ENCODE results near the gene POLR1A.

Gene POLR1A

GRCh38 chr2:86027922-86028765 is 77.5 kb downstream of the POLR1A start:
- no peak for DNase-seq (ENCODE audit: low read depth, low spot score)
- no peak overlapping the region for H3K4me3 ChIP-seq (ENCODE audit: low read length)

GRCh38 chr2:86027196-86027921 is 78.3 kb downstream of the POLR1A start:
- no peak overlapping the region for H3K4me3 ChIP-seq (ENCODE audit: low read length)
- no peak for DNase-seq (ENCODE audit: low read depth, low spot score)

DNA sequence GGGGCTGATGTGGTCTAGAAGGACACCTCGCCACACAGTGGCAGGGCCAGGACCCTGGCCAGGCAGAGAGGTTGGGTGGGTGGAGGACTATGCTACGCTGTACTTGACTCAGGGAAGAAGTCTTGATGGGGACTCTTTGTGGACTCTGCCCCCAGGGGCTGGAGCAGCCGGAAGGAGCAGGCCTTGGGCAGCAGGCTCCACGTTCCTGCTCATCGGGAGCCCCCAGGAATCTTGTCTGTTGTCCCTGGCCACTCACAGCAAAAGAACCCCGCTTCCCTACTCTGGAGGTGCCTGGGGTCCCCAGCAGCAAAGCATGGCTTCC is 79.0 kb downstream of the POLR1A start:
- H3K4me3 ChIP-seq (ENCODE audit: low read length), result no peak overlapping the region
- no peak for DNase-seq (ENCODE audit: low read depth, low spot score)

GRCh38 chr2:86025976-86026743 is 79.5 kb downstream of the POLR1A start:
- DNase-seq (ENCODE audit: low read depth, low spot score), result no peak
- no peak overlapping the region for H3K4me3 ChIP-seq (ENCODE audit: low read length)

DNA sequence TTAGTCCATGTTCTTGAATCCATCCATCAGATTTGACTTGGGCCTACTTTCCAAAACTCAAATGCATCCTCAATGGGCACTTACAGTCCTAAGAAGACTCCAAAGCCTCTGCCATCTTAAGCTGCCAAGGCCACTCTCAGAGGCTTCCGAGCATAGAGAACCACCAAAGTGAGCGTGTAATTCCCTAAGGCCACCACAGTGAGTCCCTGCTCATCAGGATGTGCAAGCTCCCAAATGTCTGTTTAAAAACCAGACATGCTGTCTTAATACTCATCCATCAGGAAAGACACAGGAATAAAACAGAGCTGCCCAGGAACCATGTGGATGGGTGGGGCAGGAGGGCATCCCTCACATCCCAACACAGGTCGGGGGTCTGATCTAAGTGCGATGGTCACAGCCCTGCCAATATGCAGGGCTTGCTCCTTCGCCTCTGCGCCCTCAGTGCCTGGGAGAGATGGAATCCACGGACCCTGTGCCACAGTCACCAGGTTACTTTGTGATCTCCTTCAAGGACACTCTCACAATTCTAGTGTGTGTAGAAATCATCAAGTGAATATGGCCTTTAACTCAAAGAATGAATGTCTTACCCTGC is 80.4 kb downstream of the POLR1A start:
- DNase-seq (ENCODE audit: low read depth, low spot score), result no peak
- H3K4me3 ChIP-seq (ENCODE audit: low read length), result no peak overlapping the region

DNA sequence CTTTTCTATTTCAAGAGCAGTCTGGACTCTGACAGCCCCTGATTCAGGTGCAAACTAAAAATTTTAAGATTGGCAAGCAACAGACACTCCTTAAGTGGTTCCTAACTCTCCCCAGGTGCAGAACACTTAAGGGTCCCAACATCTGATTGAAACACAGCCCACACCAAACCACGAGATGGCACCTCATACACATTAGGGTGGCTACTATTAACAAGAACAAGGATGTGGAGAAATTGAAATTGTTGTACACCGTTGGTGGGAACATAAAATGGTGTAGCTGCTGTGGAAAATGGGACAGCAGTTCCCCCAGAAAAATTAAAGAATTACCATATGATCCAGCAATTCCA is 82.3 kb downstream of the POLR1A start:
- H3K4me3 ChIP-seq (ENCODE audit: low read length), result no peak overlapping the region
- DNase-seq (ENCODE audit: low read depth, low spot score), result no peak

- DNase-seq (ENCODE audit: low read depth, low spot score), result no peak
These were observed 82.9 kb downstream of the POLR1A start for GRCh38 chr2:86022661-86023365.

DNA sequence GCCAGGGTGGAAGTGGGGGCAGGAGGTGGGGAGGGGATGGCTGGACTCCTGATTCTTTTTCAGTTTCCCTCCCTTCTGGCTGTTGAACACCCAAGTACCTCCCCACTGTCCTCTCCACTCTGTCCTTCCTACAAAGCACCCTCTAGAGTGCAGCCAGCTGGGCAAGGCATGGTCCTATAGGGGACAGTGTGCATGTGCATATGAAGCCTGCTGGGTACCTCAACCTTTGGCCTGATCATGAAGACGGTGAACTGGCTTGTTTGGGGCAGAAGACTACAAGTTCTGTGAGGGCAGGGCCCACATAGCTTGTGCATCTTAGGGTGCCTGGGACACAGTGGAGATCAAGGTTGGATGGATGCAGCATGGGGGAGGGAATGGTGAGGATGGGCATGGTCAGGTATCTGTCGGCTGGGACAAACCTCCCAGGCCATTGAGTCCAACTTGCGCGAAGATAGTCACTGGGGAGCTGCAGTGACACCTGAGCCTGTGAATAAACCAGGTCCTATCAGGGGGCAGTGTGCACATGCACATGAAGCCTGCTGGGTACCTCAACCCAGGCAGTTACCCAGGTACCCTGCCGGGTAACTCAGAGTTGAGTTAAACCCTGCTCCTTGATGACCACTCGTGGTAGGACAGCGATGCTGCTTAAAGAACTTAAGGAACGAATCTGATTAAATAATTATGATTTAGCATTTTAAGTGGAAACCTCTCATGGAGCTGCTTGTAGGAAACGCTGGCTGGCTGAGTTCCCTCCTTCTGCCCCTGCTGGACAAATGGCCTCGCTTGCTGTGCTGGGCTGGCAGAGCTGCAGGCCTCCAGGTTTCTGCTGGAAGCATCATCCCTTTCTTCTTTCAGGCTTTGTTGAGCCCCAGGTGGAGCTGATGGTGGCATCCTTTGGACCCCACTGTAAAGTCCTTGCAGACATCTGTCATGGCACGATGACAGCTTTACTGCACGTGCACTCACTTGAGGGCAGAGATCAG is 84.0 kb downstream of the POLR1A start:
- DNase-seq (ENCODE audit: low read depth, low spot score), result no peak

More at GRCh38 chr2:86022661-86023365, 82.9 kb downstream of the POLR1A start:
- no peak overlapping the region for H3K4me3 ChIP-seq (ENCODE audit: low read length)

DNA sequence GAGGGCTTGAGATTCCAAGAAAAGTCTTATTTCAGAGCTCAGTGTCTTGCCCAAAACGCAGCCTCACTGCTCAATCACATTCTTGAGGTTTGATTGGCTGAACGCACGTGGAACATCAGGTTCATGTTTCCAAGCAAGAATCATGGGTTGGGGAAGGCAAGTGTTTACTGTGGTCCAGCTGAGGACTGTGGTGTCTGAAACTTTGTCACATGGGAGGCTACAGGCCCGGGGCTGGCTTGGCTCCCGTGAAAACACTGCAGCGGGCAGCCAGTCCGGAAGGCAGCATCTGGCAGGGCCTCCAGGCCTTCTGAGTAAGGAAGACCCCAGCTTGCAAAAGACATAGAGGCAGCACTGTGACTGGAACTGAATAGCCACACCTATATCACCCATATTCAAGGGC is 84.7 kb downstream of the POLR1A start:
- no peak overlapping the region for H3K4me3 ChIP-seq (ENCODE audit: low read length)
- DNase-seq (ENCODE audit: low read depth, low spot score), result no peak

More for the DNA sequence above, 84.0 kb downstream of the POLR1A start:
- no peak overlapping the region for H3K4me3 ChIP-seq (ENCODE audit: low read length)

GRCh38 chr2:86019121-86019520 is 86.6 kb downstream of the POLR1A start:
- DNase-seq (ENCODE audit: low read depth, low spot score), result no peak
- H3K4me3 ChIP-seq (ENCODE audit: low read length), result no peak overlapping the region

DNA sequence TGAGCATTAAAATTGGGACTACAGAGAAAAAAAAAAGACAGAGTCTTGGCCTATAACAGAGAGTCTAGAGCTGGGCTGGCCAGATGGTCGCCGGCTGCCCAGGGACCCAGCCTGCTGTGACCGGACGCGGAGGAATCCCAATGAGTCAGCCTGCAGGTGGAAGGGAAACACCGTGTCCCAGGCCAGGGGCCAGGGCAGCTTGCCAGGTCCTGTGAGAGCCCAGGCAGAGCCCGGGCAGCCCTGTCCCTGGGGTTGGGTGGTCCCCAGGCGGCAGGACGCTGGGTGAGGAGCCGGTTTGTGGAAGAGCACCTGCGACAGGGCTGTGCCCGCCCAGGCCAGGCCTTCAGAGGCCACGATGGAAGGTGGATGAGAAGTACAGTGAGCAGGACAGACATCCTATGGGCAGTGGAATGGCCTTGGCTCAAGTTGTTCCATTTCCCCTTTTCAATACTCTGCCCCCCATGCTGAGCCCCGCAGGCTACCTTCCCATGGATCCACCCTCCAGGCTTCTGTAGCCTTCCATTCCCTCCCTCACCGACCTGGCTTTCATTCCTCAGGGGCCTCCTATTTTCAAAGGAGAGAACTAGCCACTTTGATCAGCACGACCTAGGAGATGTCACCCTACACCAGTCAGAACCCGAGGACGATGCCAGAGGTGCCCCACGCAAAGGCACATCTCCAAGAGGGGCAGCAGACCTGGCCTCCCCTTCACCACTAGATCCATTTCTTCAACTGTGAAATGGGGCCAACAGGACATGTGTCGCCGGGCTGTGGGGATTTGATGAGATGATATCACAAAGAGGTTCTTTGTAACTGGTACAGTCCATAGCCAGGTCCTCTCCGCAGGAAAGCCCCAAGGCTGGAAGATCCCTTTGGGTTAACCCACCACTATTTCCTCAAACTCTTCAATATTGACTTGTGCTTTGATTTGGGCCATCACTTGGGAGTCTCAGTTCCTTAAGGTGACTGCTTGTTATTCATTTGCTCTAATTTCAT is 87.5 kb downstream of the POLR1A start:
- H3K4me3 ChIP-seq (ENCODE audit: low read length), result no peak overlapping the region
- DNase-seq (ENCODE audit: low read depth, low spot score), result no peak

GRCh38 chr2:86016581-86016980 is 89.1 kb downstream of the POLR1A start:
- no peak overlapping the region for H3K4me3 ChIP-seq (ENCODE audit: low read length)
- no peak for DNase-seq (ENCODE audit: low read depth, low spot score)

- no peak for DNase-seq (ENCODE audit: low read depth, low spot score)
- no peak overlapping the region for H3K4me3 ChIP-seq (ENCODE audit: low read length)
These were observed 90.0 kb downstream of the POLR1A start for GRCh38 chr2:86015699-86016098.

DNA sequence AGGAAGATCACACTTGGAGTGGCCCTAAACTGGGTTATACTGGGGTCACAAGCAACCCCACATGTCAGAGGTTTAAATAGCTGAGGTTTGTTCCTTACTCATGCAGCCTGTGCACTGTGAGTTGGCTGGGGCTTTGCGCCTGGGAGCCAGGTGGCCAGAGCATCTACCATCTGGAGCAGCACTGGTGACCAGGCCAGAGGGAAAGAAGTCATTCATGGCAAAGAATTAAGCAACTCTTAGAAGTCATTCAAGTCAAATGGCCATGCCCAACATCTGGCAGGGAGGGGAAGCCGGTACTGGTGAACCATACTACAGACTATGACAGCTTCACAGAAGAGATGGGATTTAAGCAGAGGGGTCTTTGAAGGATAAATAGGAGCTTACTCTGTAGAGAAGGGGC is 90.7 kb downstream of the POLR1A start:
- no peak overlapping the region for H3K4me3 ChIP-seq (ENCODE audit: low read length)
- DNase-seq (ENCODE audit: low read depth, low spot score), result no peak

- DNase-seq (ENCODE audit: low read depth, low spot score), result no peak
- no peak overlapping the region for H3K4me3 ChIP-seq (ENCODE audit: low read length)
These were observed 91.2 kb downstream of the POLR1A start for GRCh38 chr2:86014493-86014892.

GRCh38 chr2:86012007-86012712 is 93.5 kb downstream of the POLR1A start:
- no peak overlapping the region for H3K4me3 ChIP-seq (ENCODE audit: low read length)
- no peak for DNase-seq (ENCODE audit: low read depth, low spot score)
